ENCODE measurements around the gene MSMP.

MSMP gene

GRCh38 chr9:35754264-35754663, at the start of gene MSMP:
TSS of gene MSMP (minus strand) at chr9:35754276. CDS start at chr9:35754129, 147 bp downstream.
- no peaks in the 10 kb centered on the region for H3K9me3 ChIP-seq (ENCODE audit: low read depth, low read length)
- no peak for DNase-seq (ENCODE audit: low read depth, low spot score)
- H3K36me3 ChIP-seq (ENCODE audit: insufficient read depth, low read length), result peaks cover 14% of the 10 kb centered on the region; the same call in 1 of the 2 replicates
- no peak within 1 kb of the TSS for H3K27ac ChIP-seq
- TF ChIP-seq EZH2 (IDR thresholded peaks at IDR 0.05) (no peak), POLR2AphosphoS5 (IDR thresholded peaks at IDR 0.05; ENCODE audit: borderline replicate concordance, low read depth, low read length) (no peak), FOXP2 (optimal IDR thresholded peaks at IDR 0.05; ENCODE audit: control extremely low read depth, extremely low read length, insufficient read depth) (no peak)
- H3K4me3 ChIP-seq, result no peak within 1 kb of the TSS
- H3K9ac ChIP-seq (ENCODE audit: insufficient read length), result no peak within 1 kb of the TSS

- Histone ChIP-seq H3K9me3 (ENCODE audit: low read depth, low read length) (no peaks in the 10 kb centered on the region), H3K4me3 (no peak overlapping the region), H3K9ac (ENCODE audit: insufficient read length) (no peak overlapping the region), H3K36me3 (ENCODE audit: insufficient read depth, low read length) (no peaks in the 10 kb centered on the region), H3K27ac (no peak overlapping the region)
- no peak for DNase-seq (ENCODE audit: low read depth, low spot score)
- no peak for TF ChIP-seq EZH2 (IDR thresholded peaks at IDR 0.05)
- no peak for TF ChIP-seq FOXP2 (optimal IDR thresholded peaks at IDR 0.05; ENCODE audit: control extremely low read depth, extremely low read length, insufficient read depth)
- TF ChIP-seq POLR2AphosphoS5 (IDR thresholded peaks at IDR 0.05; ENCODE audit: borderline replicate concordance, low read depth, low read length), result no peak
Measured at GRCh38 chr9:35801328-35802128, 47.5 kb upstream of the MSMP start.

GRCh38 chr9:35800530-35800929, 46.5 kb upstream of the MSMP start:
- no peak overlapping the region for H3K27ac ChIP-seq
- no peak for DNase-seq (ENCODE audit: low read depth, low spot score)
- no peak overlapping the region for H3K4me3 ChIP-seq
- H3K36me3 ChIP-seq (ENCODE audit: insufficient read depth, low read length), result no peaks in the 10 kb centered on the region
- H3K9me3 ChIP-seq (ENCODE audit: low read depth, low read length), result no peaks in the 10 kb centered on the region
- TF ChIP-seq EZH2 (IDR thresholded peaks at IDR 0.05) (no peak), FOXP2 (optimal IDR thresholded peaks at IDR 0.05; ENCODE audit: control extremely low read depth, extremely low read length, insufficient read depth) (no peak), POLR2AphosphoS5 (IDR thresholded peaks at IDR 0.05; ENCODE audit: borderline replicate concordance, low read depth, low read length) (no peak)
- H3K9ac ChIP-seq (ENCODE audit: insufficient read length), result no peak overlapping the region

GRCh38 chr9:35798658-35799374, 44.7 kb upstream of the MSMP start:
- Histone ChIP-seq H3K36me3 (ENCODE audit: insufficient read depth, low read length) (no peaks in the 10 kb centered on the region), H3K9ac (ENCODE audit: insufficient read length) (no peak overlapping the region), H3K27ac (no peak overlapping the region), H3K4me3 (no peak overlapping the region), H3K9me3 (ENCODE audit: low read depth, low read length) (no peaks in the 10 kb centered on the region)
- DNase-seq (ENCODE audit: low read depth, low spot score), result no peak
- TF ChIP-seq POLR2AphosphoS5 (IDR thresholded peaks at IDR 0.05; ENCODE audit: borderline replicate concordance, low read depth, low read length) (no peak), FOXP2 (optimal IDR thresholded peaks at IDR 0.05; ENCODE audit: control extremely low read depth, extremely low read length, insufficient read depth) (no peak), EZH2 (IDR thresholded peaks at IDR 0.05) (no peak)

GRCh38 chr9:35797311-35798109, 43.4 kb upstream of the MSMP start:
- H3K36me3 ChIP-seq (ENCODE audit: insufficient read depth, low read length), result no peaks in the 10 kb centered on the region
- no peak overlapping the region for H3K27ac ChIP-seq
- no peak overlapping the region for H3K9ac ChIP-seq (ENCODE audit: insufficient read length)
- no peak for TF ChIP-seq POLR2AphosphoS5 (IDR thresholded peaks at IDR 0.05; ENCODE audit: borderline replicate concordance, low read depth, low read length)
- TF ChIP-seq EZH2 (IDR thresholded peaks at IDR 0.05), result no peak
- no peak for TF ChIP-seq FOXP2 (optimal IDR thresholded peaks at IDR 0.05; ENCODE audit: control extremely low read depth, extremely low read length, insufficient read depth)
- DNase-seq (ENCODE audit: low read depth, low spot score), result no peak
- H3K9me3 ChIP-seq (ENCODE audit: low read depth, low read length), result no peaks in the 10 kb centered on the region
- no peak overlapping the region for H3K4me3 ChIP-seq

GRCh38 chr9:35795695-35796094, 41.6 kb upstream of the MSMP start:
- no peak overlapping the region for H3K4me3 ChIP-seq
- DNase-seq (ENCODE audit: low read depth, low spot score), result no peak
- H3K36me3 ChIP-seq (ENCODE audit: insufficient read depth, low read length), result no peaks in the 10 kb centered on the region
- no peak for TF ChIP-seq FOXP2 (optimal IDR thresholded peaks at IDR 0.05; ENCODE audit: control extremely low read depth, extremely low read length, insufficient read depth)
- no peak for TF ChIP-seq EZH2 (IDR thresholded peaks at IDR 0.05)
- no peak for TF ChIP-seq POLR2AphosphoS5 (IDR thresholded peaks at IDR 0.05; ENCODE audit: borderline replicate concordance, low read depth, low read length)
- H3K9me3 ChIP-seq (ENCODE audit: low read depth, low read length), result no peaks in the 10 kb centered on the region
- H3K9ac ChIP-seq (ENCODE audit: insufficient read length), result no peak overlapping the region
- H3K27ac ChIP-seq, result no peak overlapping the region

GRCh38 chr9:35793461-35793860, 39.4 kb upstream of the MSMP start:
- no peak overlapping the region for H3K9ac ChIP-seq (ENCODE audit: insufficient read length)

GRCh38 chr9:35792826-35793225, 38.8 kb upstream of the MSMP start:
- TF ChIP-seq POLR2AphosphoS5 (IDR thresholded peaks at IDR 0.05; ENCODE audit: borderline replicate concordance, low read depth, low read length) (no peak), EZH2 (IDR thresholded peaks at IDR 0.05) (no peak), FOXP2 (optimal IDR thresholded peaks at IDR 0.05; ENCODE audit: control extremely low read depth, extremely low read length, insufficient read depth) (no peak)
- Histone ChIP-seq H3K9me3 (ENCODE audit: low read depth, low read length) (no peaks in the 10 kb centered on the region), H3K4me3 (no peak overlapping the region), H3K27ac (no peak overlapping the region), H3K36me3 (ENCODE audit: insufficient read depth, low read length) (no peaks in the 10 kb centered on the region), H3K9ac (ENCODE audit: insufficient read length) (no peak overlapping the region)
- DNase-seq (ENCODE audit: low read depth, low spot score), result no peak

More at GRCh38 chr9:35793461-35793860, 39.4 kb upstream of the MSMP start:
- no peak for TF ChIP-seq EZH2 (IDR thresholded peaks at IDR 0.05)
- no peak for TF ChIP-seq FOXP2 (optimal IDR thresholded peaks at IDR 0.05; ENCODE audit: control extremely low read depth, extremely low read length, insufficient read depth)
- no peak for TF ChIP-seq POLR2AphosphoS5 (IDR thresholded peaks at IDR 0.05; ENCODE audit: borderline replicate concordance, low read depth, low read length)
- H3K9me3 ChIP-seq (ENCODE audit: low read depth, low read length), result no peaks in the 10 kb centered on the region
- no peaks in the 10 kb centered on the region for H3K36me3 ChIP-seq (ENCODE audit: insufficient read depth, low read length)
- no peak overlapping the region for H3K27ac ChIP-seq
- no peak overlapping the region for H3K4me3 ChIP-seq
- DNase-seq (ENCODE audit: low read depth, low spot score), result no peak

All from SK-N-MC (cell line).